ENCODE results near the gene ARHGAP10.
A peak's percentile ranks its signal among the peaks of the same experiment; 100 is the strongest.
"Not testable (repeated sequence)": the region's sequence is repeated elsewhere in the genome, so short reads cannot be mapped to it uniquely, and the experiment has no call there.

The ARHGAP10 gene

GRCh38 chr4:147862043-147862692, 130.3 kb downstream of the ARHGAP10 start:
- no peak for DNase-seq

- DNase-seq, result no peak
These were observed 131.3 kb downstream of the ARHGAP10 start for GRCh38 chr4:147863111-147863747.

- DNase-seq, result no peak
These were observed 132.1 kb downstream of the ARHGAP10 start for GRCh38 chr4:147863808-147864472.

- DNase-seq, result no peak
These were observed 132.7 kb downstream of the ARHGAP10 start for GRCh38 chr4:147864607-147865006.

- DNase-seq, result no peak
These were observed 134.0 kb downstream of the ARHGAP10 start for GRCh38 chr4:147865926-147866325.

GRCh38 chr4:147866532-147867271, 134.8 kb downstream of the ARHGAP10 start:
- peak; percentile 90 for DNase-seq

- no peak for DNase-seq
These were observed 142.2 kb downstream of the ARHGAP10 start for GRCh38 chr4:147874109-147874508.

- no peak for DNase-seq
These were observed 145.5 kb downstream of the ARHGAP10 start for GRCh38 chr4:147877308-147877771.

- no peak for DNase-seq
These were observed 147.8 kb downstream of the ARHGAP10 start for GRCh38 chr4:147879676-147880075.

- no peak for DNase-seq
These were observed 148.6 kb downstream of the ARHGAP10 start for GRCh38 chr4:147880511-147880910.

GRCh38 chr4:147884536-147884935, 152.6 kb downstream of the ARHGAP10 start:
- no peak for DNase-seq

GRCh38 chr4:147885216-147885615, 153.3 kb downstream of the ARHGAP10 start:
- DNase-seq, result not testable (repeated sequence)

GRCh38 chr4:147891476-147892115, 159.7 kb downstream of the ARHGAP10 start:
- DNase-seq, result no peak

GRCh38 chr4:147899512-147899911, 167.6 kb downstream of the ARHGAP10 start:
- no peak for DNase-seq

GRCh38 chr4:147901388-147901787, 169.5 kb downstream of the ARHGAP10 start:
- no peak for DNase-seq

- DNase-seq, result no peak
These were observed 170.0 kb downstream of the ARHGAP10 start for GRCh38 chr4:147901916-147902315.

GRCh38 chr4:147909225-147909624, 177.3 kb downstream of the ARHGAP10 start:
- no peak for DNase-seq

GRCh38 chr4:147910315-147910714, 178.4 kb downstream of the ARHGAP10 start:
- DNase-seq, result no peak

GRCh38 chr4:147912106-147912505, 180.2 kb downstream of the ARHGAP10 start:
- DNase-seq, result not testable (repeated sequence)

GRCh38 chr4:147913137-147913536, 181.2 kb downstream of the ARHGAP10 start:
- no peak for DNase-seq

- no peak for DNase-seq
These were observed 184.5 kb downstream of the ARHGAP10 start for GRCh38 chr4:147916351-147916750.

- DNase-seq, result no peak
These were observed 191.5 kb downstream of the ARHGAP10 start for GRCh38 chr4:147923381-147923780.

- DNase-seq, result no peak
These were observed 192.0 kb downstream of the ARHGAP10 start for GRCh38 chr4:147923854-147924253.

Measured in activated CD4-positive, CD25-positive, alpha-beta regulatory T cell treated with anti-CD3 and anti-CD28 coated beads, Interleukin-2, amount 50 U/mL, for 72 hours (primary cell).